PC-3 (cell line): ENCODE measurements around the gene SUGCT. TPM values are rescaled to one million over a fixed set of nuclear protein-coding genes. Genes with fewer than 3 reads are reported as not detected.

Source experiments
- ATAC-seq: fragments of 200-7000 bp; cut with Tn5 transposase; 2 replicates; pipeline ENCODE4 v1.9.1; 2020; ENCODE audit warnings: mild to moderate bottlenecking, moderate library complexity
- BruUV-seq: library from RNA; stranded (reverse); fragments of 400-500 nt; replicated peaks from 2 replicates; lab custom pipeline; 2021; lab: Mats Ljungman, UMichigan
- CTCF ChIA-PET: fragments of 300-600 bp; sonication (Branson Sonifier 250); formaldehyde crosslinking; loops from one replicate; lab custom pipeline; 2022; ENCODE audit warnings: antibody characterized with exemption; lab: Charles Lee
- POLR2A ChIA-PET: fragments of 300-600 bp; sonication (Branson Sonifier 250); formaldehyde crosslinking; loops from one replicate; lab custom pipeline; 2022; ENCODE audit warnings: antibody characterized with exemption; ENCODE audit not compliant: unreplicated experiment; lab: Charles Lee
- DNase-seq: peaks from one replicate; pipeline ENCODE4 v3.0.0-alpha.2; 2015
- H2AFZ ChIP-seq: fragments of 300-600 bp; sonication (generic); 2 replicates; pipeline ENCODE4 v1.6.0; 2016; ENCODE audit warnings: antibody characterized with exemption, low read length
- H3F3A ChIP-seq: fragments of 300-600 bp; sonication (generic); one replicate; pipeline ENCODE4 v1.6.0; 2017; ENCODE audit warnings: antibody characterized with exemption, low read length, control low read depth, mild to moderate bottlenecking; ENCODE audit not compliant: unreplicated experiment
- H3K27ac ChIP-seq: fragments of 300-600 bp; sonication (generic); 2 replicates; pipeline ENCODE4 v1.5.1; 2016; ENCODE audit warnings: mild to moderate bottlenecking, low read length
- H3K27me3 ChIP-seq: fragments of 300-600 bp; sonication (generic); 2 replicates; pipeline ENCODE4 v1.6.1; 2016; ENCODE audit warnings: low read length, mixed read lengths
- H3K36me3 ChIP-seq: fragments of 300-600 bp; sonication (generic); 2 replicates; pipeline ENCODE4 v1.6.1; 2016; ENCODE audit warnings: low read depth, mixed run types, low read length, mixed read lengths
- H3K4me1 ChIP-seq: fragments of 300-600 bp; sonication (generic); 2 replicates; pipeline ENCODE4 v1.5.1; 2016; ENCODE audit warnings: low read length; ENCODE audit not compliant: insufficient read depth
- H3K4me2 ChIP-seq: fragments of 300-600 bp; sonication (generic); 2 replicates; pipeline ENCODE4 v1.6.0; 2016; ENCODE audit warnings: low read length
- H3K4me3 ChIP-seq: fragments of 300-600 bp; sonication (generic); 2 replicates; pipeline ENCODE4 v1.5.1; 2016; ENCODE audit warnings: mild to moderate bottlenecking, low read length, mixed read lengths
- H3K79me2 ChIP-seq: fragments of 300-600 bp; sonication (generic); 2 replicates; pipeline ENCODE4 v1.6.1; 2017; ENCODE audit warnings: low read length, mixed read lengths
- H3K9ac ChIP-seq: fragments of 300-600 bp; sonication (generic); 2 replicates; pipeline ENCODE4 v1.6.0; 2016; ENCODE audit warnings: mild to moderate bottlenecking, low read length
- H3K9me2 ChIP-seq: fragments of 300-600 bp; sonication (generic); replicated peaks from 2 replicates; pipeline ENCODE4 v1.6.1; 2016; ENCODE audit warnings: mixed run types, low read length, mixed read lengths
- H3K9me3 ChIP-seq: fragments of 300-600 bp; sonication (generic); 2 replicates; pipeline ENCODE4 v1.6.1; 2016; ENCODE audit warnings: low read length, mixed read lengths
- H4K20me1 ChIP-seq: fragments of 300-600 bp; sonication (generic); 2 replicates; pipeline ENCODE4 v1.6.1; 2016; ENCODE audit warnings: low read length, mixed read lengths
- EZH2 ChIP-seq: fragments of 300-600 bp; sonication (generic); IDR thresholded peaks from one replicate; pipeline ENCODE4 v1.6.1; 2017; ENCODE audit warnings: antibody characterized with exemption, mild to moderate bottlenecking, low read length; ENCODE audit not compliant: unreplicated experiment
- EZH2phosphoT487 ChIP-seq: fragments of 300-600 bp; sonication (generic); IDR thresholded peaks from 2 replicates; pipeline ENCODE4 v1.6.1; 2018; ENCODE audit warnings: mild to moderate bottlenecking, antibody characterized with exemption, low read length, borderline replicate concordance
- intact Hi-C: fragments of 100-400 bp; cut with micrococcal nuclease; formaldehyde crosslinking; loops from 2 replicates; pipeline ENCODE4 v1.9.0; 2023
- total RNA-seq: library from RNA; depleted of rRNA; stranded (reverse); fragments of >200 nt; gene quantifications from 2 replicates; pipeline ENCODE4 v1.2.3, GENCODE V29; 2014
- TF ChIP-seq, protein P1 (sequence below): fragments of 300-600 bp; sonication (generic); conservative IDR thresholded peaks from 2 replicates; pipeline ENCODE4 v1.5.1; 2017; ENCODE audit warnings: antibody characterized with exemption, low read depth, mild to moderate bottlenecking, low read length

The SUGCT gene
- total RNA-seq, 1 experiment from 2014 or later: 2.9 TPM

GRCh38 chr7:40698921-40699260 lies 564.1 kb downstream of the SUGCT start:
- POLR2A ChIA-PET: no interaction called here
- intact Hi-C loops: no loop called here

DNA sequence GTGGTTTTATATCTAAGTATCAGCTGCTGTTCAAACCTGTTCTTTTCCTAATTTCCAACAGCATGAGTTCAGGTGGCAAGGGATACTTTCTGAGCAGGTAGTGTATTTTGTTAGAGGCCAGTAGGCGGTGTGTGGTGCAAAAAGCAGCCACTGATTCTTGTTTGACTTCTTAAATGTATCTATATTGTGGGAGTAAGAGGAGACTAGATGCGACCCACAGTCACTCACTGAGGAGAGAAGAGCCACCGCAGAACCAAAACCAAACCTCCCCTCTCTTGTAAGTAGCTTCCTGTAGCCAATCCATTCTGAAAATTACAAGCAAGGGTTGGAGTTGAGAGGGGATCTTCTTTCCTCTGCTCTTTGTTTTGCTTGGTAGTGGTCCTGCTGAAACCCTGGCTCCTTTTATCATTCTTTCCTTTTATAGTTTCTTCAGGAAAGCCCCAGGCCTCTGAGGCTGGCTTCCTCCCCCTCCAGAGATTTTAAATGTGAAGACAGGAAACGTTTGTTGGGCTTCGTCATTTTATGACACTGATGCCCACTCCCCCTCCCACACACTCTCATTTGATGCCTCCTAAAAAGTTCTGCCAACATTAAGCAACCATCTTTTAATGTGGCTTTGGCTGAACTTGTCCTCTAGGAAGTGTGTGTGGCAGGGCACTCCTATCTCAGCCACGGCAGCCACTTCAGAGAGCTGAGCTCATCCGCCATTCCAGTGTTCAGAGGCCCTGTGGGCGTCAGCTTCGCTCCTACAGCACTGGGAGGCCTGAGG lies 566.0 kb downstream of the SUGCT start:
- Histone ChIP-seq H3K27ac (no peak overlapping the region), H3K9ac (no peak overlapping the region), H3K36me3 (no peaks in the 10 kb centered on the region), H3K27me3 (no peaks in the 10 kb centered on the region), H3F3A (no peaks in the 10 kb centered on the region), H3K9me2 (no peaks in the 10 kb centered on the region), H3K4me1 (peaks cover 3% of the 10 kb centered on the region; the same call in 1 of the 2 replicates), H4K20me1 (no peaks in the 10 kb centered on the region), H3K4me3 (no peak overlapping the region), H2AFZ (no peak overlapping the region), H3K9me3 (no peaks in the 10 kb centered on the region), H3K4me2 (no peak overlapping the region), H3K79me2 (no peaks in the 10 kb centered on the region)
- intact Hi-C loops: no loop called here
- peak; percentile 33; the same call in 1 of the 2 replicates for ATAC-seq
- no TSS peak for BruUV-seq
- DNase-seq: no peak
- TF ChIP-seq, protein P1, sequence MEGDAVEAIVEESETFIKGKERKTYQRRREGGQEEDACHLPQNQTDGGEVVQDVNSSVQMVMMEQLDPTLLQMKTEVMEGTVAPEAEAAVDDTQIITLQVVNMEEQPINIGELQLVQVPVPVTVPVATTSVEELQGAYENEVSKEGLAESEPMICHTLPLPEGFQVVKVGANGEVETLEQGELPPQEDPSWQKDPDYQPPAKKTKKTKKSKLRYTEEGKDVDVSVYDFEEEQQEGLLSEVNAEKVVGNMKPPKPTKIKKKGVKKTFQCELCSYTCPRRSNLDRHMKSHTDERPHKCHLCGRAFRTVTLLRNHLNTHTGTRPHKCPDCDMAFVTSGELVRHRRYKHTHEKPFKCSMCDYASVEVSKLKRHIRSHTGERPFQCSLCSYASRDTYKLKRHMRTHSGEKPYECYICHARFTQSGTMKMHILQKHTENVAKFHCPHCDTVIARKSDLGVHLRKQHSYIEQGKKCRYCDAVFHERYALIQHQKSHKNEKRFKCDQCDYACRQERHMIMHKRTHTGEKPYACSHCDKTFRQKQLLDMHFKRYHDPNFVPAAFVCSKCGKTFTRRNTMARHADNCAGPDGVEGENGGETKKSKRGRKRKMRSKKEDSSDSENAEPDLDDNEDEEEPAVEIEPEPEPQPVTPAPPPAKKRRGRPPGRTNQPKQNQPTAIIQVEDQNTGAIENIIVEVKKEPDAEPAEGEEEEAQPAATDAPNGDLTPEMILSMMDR: peak; percentile 32; the same call in 1 of the 2 replicates
- TF ChIP-seq EZH2phosphoT487: no peak
- CTCF ChIA-PET: no interaction called here
- POLR2A ChIA-PET: no interaction called here

More at GRCh38 chr7:40698921-40699260, 564.1 kb downstream of the SUGCT start:
- H2AFZ ChIP-seq: no peak overlapping the region
- no peaks in the 10 kb centered on the region for H3K79me2 ChIP-seq
- BruUV-seq: no TSS peak
- no peaks in the 10 kb centered on the region for H3F3A ChIP-seq
- DNase-seq (no peak), ATAC-seq (no peak)
- H3K36me3 ChIP-seq: no peaks in the 10 kb centered on the region
- no peaks in the 10 kb centered on the region for H3K9me3 ChIP-seq
- no peak overlapping the region for H3K4me2 ChIP-seq
- no peak overlapping the region for H3K9ac ChIP-seq
- no peak overlapping the region for H3K4me3 ChIP-seq
- no peaks in the 10 kb centered on the region for H4K20me1 ChIP-seq
- TF ChIP-seq EZH2 (no peak), EZH2phosphoT487 (no peak)
- TF ChIP-seq, protein P1: no peak
- CTCF ChIA-PET: no interaction called here
- H3K27me3 ChIP-seq: no peaks in the 10 kb centered on the region
- H3K4me1 ChIP-seq: peaks cover 3% of the 10 kb centered on the region; the same call in 1 of the 2 replicates
- H3K9me2 ChIP-seq: no peaks in the 10 kb centered on the region
- H3K27ac ChIP-seq: no peak overlapping the region
